K562 (cell line): ENCODE data around the gene CRIP3. TPM values are rescaled to one million over a fixed set of nuclear protein-coding genes. Genes with fewer than 3 reads are reported as not detected.
A peak's percentile ranks its signal among the peaks of the same experiment; 100 is the strongest.

ENCODE experiments used
- ATAC-seq: fragments of 200-7000 bp; cut with Tn5 transposase; 3 replicates; pipeline ENCODE4 v1.9.1; 2020; ENCODE audit warnings: moderate library complexity
- BruUV-seq: library from RNA; stranded (reverse); fragments of 400-500 nt; replicated peaks from 2 replicates; lab custom pipeline; 2021; lab: Mats Ljungman, UMichigan
- CTCF ChIA-PET: fragments of 300-600 bp; formaldehyde crosslinking; extraction: SDS; loops from one replicate; lab custom pipeline; 2021; ENCODE audit warnings: low intra/inter-chr PET ratio; lab: Yijun Ruan, JAX
- POLR2A ChIA-PET: fragments of 300-600, 350-650 bp; sonication (Branson Sonifier 250); formaldehyde crosslinking; extraction: SDS; loops from one replicate; lab custom pipeline; 2021; ENCODE audit warnings: antibody characterized with exemption, inconsistent platforms; lab: Yijun Ruan, JAX
- DNase-seq, 4 experiments: peaks; one replicate each; pipeline versions ENCODE4 v3.0.0 to v3.0.0-alpha.2; 2011 to 2018; ENCODE audit warnings: low spot score in 3 of 4, mixed read lengths in 3 of 4; ENCODE audit errors: extremely low read depth in 1 of 4
- FAIRE-seq: peaks from 2 replicates; lab custom pipeline; 2011; peaks lifted over from hg19 to GRCh38; lab: Jason Lieb, UNC
- H2AFZ ChIP-seq: 2 replicates; pipeline ENCODE4 v1.6.0; 2011; ENCODE audit warnings: low read depth, low read length, control low read depth, inconsistent platforms
- H3K27ac ChIP-seq: fragments of 200-600 bp; 3 replicates; pipeline ENCODE4 v1.8.0; 2011; ENCODE audit warnings: low read depth, mild to moderate bottlenecking, control low read depth, inconsistent platforms, low read length, moderate library complexity, mixed read lengths; ENCODE audit errors: extremely low read depth
- H3K27me3 ChIP-seq, 2 experiments: fragments of 300-600 bp in 1 of 2; 2 replicates in 1 of 2; 3 replicates in 1 of 2; pipeline versions ENCODE4 v1.6.0 to v1.8.0; 2011; ENCODE audit warnings: inconsistent platforms in 2 of 2, low read length in 2 of 2, mild to moderate bottlenecking in 1 of 2, mixed read lengths in 1 of 2, moderate library complexity in 1 of 2; ENCODE audit not compliant: control insufficient read depth in 2 of 2, insufficient read depth in 2 of 2
- H3K36me3 ChIP-seq: fragments of 300-600 bp; 3 replicates; pipeline ENCODE4 v1.8.0; 2011; ENCODE audit warnings: mild to moderate bottlenecking, low read length, inconsistent platforms; ENCODE audit not compliant: control insufficient read depth, insufficient read depth
- H3K4me1 ChIP-seq, 2 experiments: fragments of 200-600 bp in 1 of 2; replicated peaks in 1 of 2; 2 replicates in 1 of 2; 3 replicates in 1 of 2; pipeline versions ENCODE4 v1.5.1 to v1.8.0; 2011; ENCODE audit warnings: inconsistent platforms in 2 of 2, low read length in 2 of 2, mild to moderate bottlenecking in 1 of 2, mixed read lengths in 1 of 2, moderate library complexity in 1 of 2; ENCODE audit not compliant: control insufficient read depth in 2 of 2, insufficient read depth in 2 of 2
- H3K4me2 ChIP-seq: 2 replicates; pipeline ENCODE4 v1.6.1; 2011; ENCODE audit warnings: low read length, control low read depth, inconsistent platforms, mixed read lengths; ENCODE audit not compliant: insufficient read depth
- H3K4me3 ChIP-seq: fragments of 200-600 bp; sonication (generic), shearing (Covaris generic); 2 replicates; pipeline ENCODE4 v1.5.1; 2016; ENCODE audit warnings: control low read depth, inconsistent platforms
- H3K79me2 ChIP-seq: fragments of 200-600 bp; 3 replicates; pipeline ENCODE4 v1.8.0; 2011; ENCODE audit warnings: low read length, inconsistent platforms; ENCODE audit not compliant: control insufficient read depth, insufficient read depth
- H3K9ac ChIP-seq, 2 experiments: 2 replicates each; pipeline versions ENCODE4 v1.6.0 to v1.6.1; 2011; ENCODE audit warnings: low read depth in 2 of 2, low read length in 2 of 2, control low read depth in 1 of 2, inconsistent platforms in 1 of 2, mild to moderate bottlenecking in 1 of 2, mixed read lengths in 1 of 2; ENCODE audit not compliant: insufficient read depth in 1 of 2
- H3K9me1 ChIP-seq: one replicate; pipeline ENCODE4 v1.6.0; 2011; ENCODE audit warnings: inconsistent platforms, mild to moderate bottlenecking, low read length, moderate library complexity; ENCODE audit not compliant: control insufficient read depth, insufficient read depth
- H3K9me3 ChIP-seq: replicated peaks from 2 replicates; pipeline ENCODE4 v1.5.1; 2011; ENCODE audit warnings: low read depth, low read length, inconsistent platforms; ENCODE audit not compliant: control insufficient read depth, insufficient read depth
- H4K20me1 ChIP-seq: replicated peaks from 2 replicates; pipeline ENCODE4 v1.6.1; 2011; ENCODE audit warnings: low read length, inconsistent platforms, mixed read lengths; ENCODE audit not compliant: control insufficient read depth, insufficient read depth
- DLX4 ChIP-seq: fragments of 250-450 bp; sonication (Bioruptor Pico); IDR thresholded peaks from 2 replicates; pipeline ENCODE4 v1.6.1; 2021; ENCODE audit warnings: mild to moderate bottlenecking
- EGR1 ChIP-seq: fragments of 450-650 bp; conservative IDR thresholded peaks from 2 replicates; pipeline ENCODE4 v1.6.1; 2017; ENCODE audit warnings: mild to moderate bottlenecking
- HDAC3 ChIP-seq: fragments of 450-650 bp; IDR thresholded peaks from 2 replicates; pipeline ENCODE4 v1.6.1; 2018; ENCODE audit warnings: borderline replicate concordance, mild to moderate bottlenecking, moderate library complexity; ENCODE audit not compliant: partially characterized antibody
- HINFP ChIP-seq: fragments of 450-650 bp; conservative IDR thresholded peaks from 2 replicates; pipeline ENCODE4 v1.6.1; 2016; ENCODE audit warnings: missing genetic modification characterization, low read depth, mild to moderate bottlenecking, control low read depth, missing compliant biosample characterization
- IRF1 ChIP-seq: sonication (generic); formaldehyde crosslinking; IDR thresholded peaks from 2 replicates; pipeline ENCODE4 v1.8.0; 2022; ENCODE audit warnings: missing genetic modification reagents, mild to moderate bottlenecking, borderline replicate concordance
- KDM1A ChIP-seq, 2 experiments: fragments of 450-650 bp; IDR thresholded peaks; 2 replicates each; pipeline ENCODE4 v1.6.1; 2016; ENCODE audit warnings: mild to moderate bottlenecking in 2 of 2
- LEF1 ChIP-seq: fragments of 450-650 bp; IDR thresholded peaks from 2 replicates; pipeline ENCODE4 v1.6.1; 2016; ENCODE audit warnings: mild to moderate bottlenecking
- NR3C1 ChIP-seq: sonication (generic); formaldehyde crosslinking; IDR thresholded peaks from 2 replicates; pipeline ENCODE4 v1.8.1; 2022; ENCODE audit warnings: missing genetic modification reagents
- PTBP1 ChIP-seq: fragments of 200-400 bp; formaldehyde crosslinking; IDR thresholded peaks from 2 replicates; pipeline ENCODE4 v1.6.1; 2017; ENCODE audit warnings: low read depth, low read length
- RBM25 ChIP-seq: fragments of 200-400 bp; formaldehyde crosslinking; IDR thresholded peaks from 2 replicates; pipeline ENCODE4 v1.6.1; 2018; ENCODE audit warnings: low read length, low read depth, moderate library complexity; ENCODE audit not compliant: severe bottlenecking
- SIN3B ChIP-seq: fragments of 450-650 bp; IDR thresholded peaks from 2 replicates; pipeline ENCODE4 v1.6.1; 2017; ENCODE audit warnings: low read depth, mild to moderate bottlenecking, moderate library complexity
- SMAD2 ChIP-seq: fragments of 150-350 bp; IDR thresholded peaks from 2 replicates; pipeline ENCODE4 v1.6.1; 2014; ENCODE audit warnings: low read depth, mild to moderate bottlenecking, low read length
- TAF15 ChIP-seq: fragments of 200-400 bp; formaldehyde crosslinking; IDR thresholded peaks from 2 replicates; pipeline ENCODE4 v1.6.1; 2017; ENCODE audit warnings: mild to moderate bottlenecking, low read depth, low read length, moderate library complexity
- TFAM ChIP-seq: fragments of 250-450 bp; sonication (Bioruptor Pico); conservative IDR thresholded peaks from 2 replicates; pipeline ENCODE4 v1.5.0; 2021; ENCODE audit warnings: mild to moderate bottlenecking, moderate library complexity
- TSC22D4 ChIP-seq: fragments of 450-650 bp; IDR thresholded peaks from 2 replicates; pipeline ENCODE4 v1.6.1; 2016; ENCODE audit warnings: missing genetic modification characterization, missing biosample characterization, control low read depth
- ZBTB1 ChIP-seq: sonication (generic); formaldehyde crosslinking; IDR thresholded peaks from 2 replicates; pipeline ENCODE4 v1.8.1; 2023; ENCODE audit warnings: missing genetic modification reagents, low read depth, mild to moderate bottlenecking, borderline replicate concordance
- ZBTB2 ChIP-seq: fragments of 450-650 bp; IDR thresholded peaks from 2 replicates; pipeline ENCODE4 v1.6.1; 2016; ENCODE audit warnings: antibody characterized with exemption
- ZNF224 ChIP-seq: sonication (generic); formaldehyde crosslinking; IDR thresholded peaks from 2 replicates; pipeline ENCODE4 v1.8.0; 2022; ENCODE audit warnings: mild to moderate bottlenecking, missing genetic modification reagents
- ZNF696 ChIP-seq: fragments of 250-450 bp; sonication (Bioruptor Pico); conservative IDR thresholded peaks from 2 replicates; pipeline ENCODE4 v1.4.0; 2020; ENCODE audit warnings: mild to moderate bottlenecking, moderate library complexity
- WGBS: fragments of 100-300 bp; shearing (Covaris generic); methylation state at CpG from one replicate; pipeline ENCODE4 v1.1.6; 2016; ENCODE audit warnings: low coverage, mixed read lengths; ENCODE audit not compliant: insufficient coverage; ENCODE audit errors: missing lambda C conversion rate; 5-methylcytosine and 5-hydroxymethylcytosine counted together
- in situ Hi-C: fragments of 300-500 bp; cut with MboI; formaldehyde crosslinking; loops from 4 replicates; pipeline ENCODE4 v1.15.0; 2018; ENCODE audit warnings: inconsistent platforms, mixed read lengths
- intact Hi-C: fragments of 100-400 bp; cut with micrococcal nuclease; formaldehyde crosslinking; loops from 2 replicates; pipeline ENCODE4 v1.14.2; 2022
- polyA plus RNA-seq, 8 experiments: library from polyadenylated mRNA; depleted of rRNA in 4 of 8; stranded (reverse) in 5 of 8; unstranded in 3 of 8; fragments of >200 nt; fragmentation: Nextera tagmentation in 2 of 8; fragmentation: Illumina TruSeq in 1 of 8; extraction: Ambion mirVana in 2 of 8; extraction: Trizol in 1 of 8; gene quantifications; 2 replicates each; pipeline versions ENCODE4 v1.2.1 to v1.2.3, GENCODE V29; 2011 to 2014; ENCODE audit warnings: inconsistent platforms in 1 of 8, missing spikeins in 1 of 8
- total RNA-seq, 7 experiments: library from RNA; depleted of rRNA in 6 of 7; stranded (reverse); fragments of >200 nt in 6 of 7; fragmentation: Illumina TruSeq in 2 of 7; extraction: Trizol in 2 of 7; gene quantifications; 2 replicates each; pipeline versions ENCODE4 v1.2.1 to v1.2.3, GENCODE V29; 2011 to 2021; ENCODE audit warnings: low replicate concordance in 1 of 7

Gene CRIP3
- total and polyA plus RNA-seq, 9 of the 15 experiments (the other 6 are each of a cell fraction or from before 2014, with no cell fraction given): 0.36 to 2.1 (median 0.87) TPM

GRCh38 chr6:43298565-43299337 is 9.9 kb downstream of the CRIP3 start:
- ChIA-PET POLR2A (interaction anchor here (0.6 to 1.3 kb wide), 4 partner anchors 8 to 218 kb away, joined by 3 to 7 read pairs (median 4); partner anchors contain the start of genes POLR1C and YIPF3), CTCF (no interaction called here)
- no peak overlapping the region for H3K27ac ChIP-seq
- H3K4me1 ChIP-seq: peaks cover 0 to 6% of the 10 kb centered on the region in 2 experiments; a peak in 3 of 5 replicates
- ATAC-seq (no peak), FAIRE-seq (no peak), DNase-seq (no peak)
- no peaks in the 10 kb centered on the region for H3K9me3 ChIP-seq
- no peak overlapping the region for H3K4me3 ChIP-seq
- peaks cover 34 to 52% of the 10 kb centered on the region in 2 experiments; a peak in 4 of 5 replicates for H3K27me3 ChIP-seq
- H3K9ac ChIP-seq: no peak overlapping the region; a peak in 2 of 4 replicates
- no peaks in the 10 kb centered on the region for H3K79me2 ChIP-seq
- WGBS: 4% methylated on average over 12 of the region's 12 CpGs
- no peaks in the 10 kb centered on the region for H3K36me3 ChIP-seq
- peaks cover 2% of the 10 kb centered on the region for H3K9me1 ChIP-seq
- in situ Hi-C loops: no loop called here
- H4K20me1 ChIP-seq: 0 out of 2 replicates have a peak, but pooled peaks cover 7% of the 10 kb centered on the region
- no peak overlapping the region for H3K4me2 ChIP-seq
- no TSS peak for BruUV-seq
- intact Hi-C loops: no loop called here
- H2AFZ ChIP-seq: no peak overlapping the region
- no peak for TF ChIP-seq ZBTB1 (CRISPR knock-in tag)
- TF ChIP-seq DLX4 (CRISPR knock-in tag): no peak
- no peak for TF ChIP-seq ZBTB2
- TF ChIP-seq SIN3B: no peak
- peak; percentile 35 to 64; a peak in 3 of 4 replicates for TF ChIP-seq KDM1A (IDR thresholded peaks at IDR 0.05)
- TF ChIP-seq EGR1: no peak
- TF ChIP-seq ZNF224 (CRISPR knock-in tag): no peak
- TF ChIP-seq TAF15: no peak
- no peak for TF ChIP-seq TFAM
- peak; percentile 91 for TF ChIP-seq RBM25
- no peak for TF ChIP-seq HINFP (tag)
- no peak for TF ChIP-seq ZNF696 (CRISPR knock-in tag)
- no peak for TF ChIP-seq IRF1 (CRISPR knock-in tag)
- TF ChIP-seq HDAC3: no peak
- TF ChIP-seq TSC22D4 (tag): no peak
- no peak for TF ChIP-seq SMAD2
- TF ChIP-seq LEF1: no peak
- TF ChIP-seq NR3C1 (CRISPR knock-in tag): no peak
- TF ChIP-seq PTBP1: no peak
